GM12873 (cell line): ENCODE results near the gene DDO.

Experiments used
- TF ChIP-seq, protein P1 (sequence below): IDR thresholded peaks from 2 replicates; pipeline ENCODE4 v1.5.1; 2012; ENCODE audit warnings: low read depth, mild to moderate bottlenecking, moderate library complexity, low read length, control low read depth; ENCODE audit not compliant: insufficient read depth; ENCODE audit errors: missing control alignments

Gene DDO

DNA sequence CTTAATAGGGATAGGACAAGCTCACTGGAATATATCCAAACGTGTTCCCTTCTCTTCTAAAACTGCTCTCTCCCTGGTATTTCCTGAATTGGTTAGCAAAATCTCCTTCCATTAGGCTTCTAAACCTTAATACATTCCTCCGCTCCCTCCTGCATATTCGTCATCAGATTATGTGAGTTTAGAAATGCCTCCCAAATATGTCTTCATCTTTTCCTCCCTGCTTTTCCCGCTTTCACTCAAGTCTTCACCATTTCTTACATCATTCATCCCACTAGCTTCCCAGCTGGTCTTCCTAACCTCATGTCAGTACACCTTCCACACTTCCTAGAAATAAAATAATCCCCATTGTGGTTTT is 34.1 kb upstream of the DDO start:
- TF ChIP-seq, protein P1, sequence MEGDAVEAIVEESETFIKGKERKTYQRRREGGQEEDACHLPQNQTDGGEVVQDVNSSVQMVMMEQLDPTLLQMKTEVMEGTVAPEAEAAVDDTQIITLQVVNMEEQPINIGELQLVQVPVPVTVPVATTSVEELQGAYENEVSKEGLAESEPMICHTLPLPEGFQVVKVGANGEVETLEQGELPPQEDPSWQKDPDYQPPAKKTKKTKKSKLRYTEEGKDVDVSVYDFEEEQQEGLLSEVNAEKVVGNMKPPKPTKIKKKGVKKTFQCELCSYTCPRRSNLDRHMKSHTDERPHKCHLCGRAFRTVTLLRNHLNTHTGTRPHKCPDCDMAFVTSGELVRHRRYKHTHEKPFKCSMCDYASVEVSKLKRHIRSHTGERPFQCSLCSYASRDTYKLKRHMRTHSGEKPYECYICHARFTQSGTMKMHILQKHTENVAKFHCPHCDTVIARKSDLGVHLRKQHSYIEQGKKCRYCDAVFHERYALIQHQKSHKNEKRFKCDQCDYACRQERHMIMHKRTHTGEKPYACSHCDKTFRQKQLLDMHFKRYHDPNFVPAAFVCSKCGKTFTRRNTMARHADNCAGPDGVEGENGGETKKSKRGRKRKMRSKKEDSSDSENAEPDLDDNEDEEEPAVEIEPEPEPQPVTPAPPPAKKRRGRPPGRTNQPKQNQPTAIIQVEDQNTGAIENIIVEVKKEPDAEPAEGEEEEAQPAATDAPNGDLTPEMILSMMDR = no peak

DNA sequence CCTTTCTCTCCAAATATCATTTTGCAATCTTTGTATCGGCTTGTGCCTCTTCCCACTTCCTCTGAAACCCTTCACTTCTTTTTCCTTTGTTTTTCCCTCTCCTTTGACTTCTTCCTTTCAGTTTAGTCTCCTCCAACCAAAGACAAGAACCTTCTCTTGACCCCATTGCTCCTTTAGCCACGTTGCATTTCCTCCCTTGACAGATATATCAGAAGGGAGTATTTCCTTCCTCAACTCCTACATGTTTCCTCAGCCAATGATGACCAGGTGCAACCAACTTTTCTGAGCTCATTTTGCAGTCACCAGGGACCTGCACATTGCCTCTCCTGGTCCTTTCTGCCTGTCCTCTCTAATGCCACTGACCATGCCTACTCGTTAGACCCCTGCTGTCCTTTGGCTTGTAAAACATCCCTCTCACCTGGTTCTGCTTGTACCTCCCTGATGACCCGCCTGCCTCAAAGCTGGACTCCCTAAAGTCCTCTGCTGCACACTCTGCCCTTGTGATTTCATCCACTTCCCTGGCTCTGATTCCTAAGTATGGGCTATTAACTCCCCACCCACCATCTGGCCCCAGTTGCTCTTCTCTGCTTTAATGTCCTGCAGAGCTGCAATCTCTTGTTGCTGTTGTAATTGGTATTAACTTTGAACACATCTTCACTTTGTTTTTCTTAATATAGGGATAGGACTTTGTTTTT is 33.6 kb upstream of the DDO start:
- TF ChIP-seq, protein P1 = no peak

DNA sequence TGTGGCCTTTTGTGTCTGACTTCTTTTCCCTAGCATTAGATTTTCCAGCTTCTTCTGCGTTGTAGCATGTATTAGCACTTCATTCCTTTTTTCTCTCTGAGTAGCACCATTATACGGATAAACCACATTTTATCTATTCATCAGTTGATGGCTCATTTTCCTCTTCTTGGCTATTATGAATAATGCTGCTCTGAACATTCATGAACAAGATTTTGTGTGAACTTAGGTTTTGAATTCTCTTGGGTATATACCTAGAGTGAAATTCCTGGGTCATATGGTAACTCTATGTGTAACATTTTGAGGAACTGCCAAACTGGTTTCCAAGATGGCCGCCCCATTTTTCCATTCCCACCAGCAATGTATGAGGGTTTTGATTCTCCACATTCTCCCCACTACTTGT is 32.4 kb upstream of the DDO start:
- TF ChIP-seq, protein P1 = no peak

DNA sequence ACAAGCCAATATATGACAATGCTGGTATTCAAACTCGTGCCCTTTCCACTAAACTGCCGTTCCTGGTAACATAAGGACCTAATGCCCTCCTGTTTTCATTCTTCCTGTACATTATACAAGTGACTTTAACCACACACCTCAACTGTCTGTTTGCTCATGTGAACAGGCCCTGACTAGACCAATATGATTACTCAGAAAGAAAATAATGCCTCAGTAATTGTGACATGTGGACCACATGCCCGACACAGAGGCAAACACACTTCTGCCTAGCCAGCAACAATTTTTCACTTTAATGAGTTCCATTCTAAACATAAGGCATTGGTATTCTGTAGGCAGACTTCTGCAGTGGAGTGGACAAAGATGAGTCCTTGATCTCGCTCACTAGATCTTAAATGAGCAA is 31.0 kb upstream of the DDO start:
- TF ChIP-seq, protein P1 = no peak

DNA sequence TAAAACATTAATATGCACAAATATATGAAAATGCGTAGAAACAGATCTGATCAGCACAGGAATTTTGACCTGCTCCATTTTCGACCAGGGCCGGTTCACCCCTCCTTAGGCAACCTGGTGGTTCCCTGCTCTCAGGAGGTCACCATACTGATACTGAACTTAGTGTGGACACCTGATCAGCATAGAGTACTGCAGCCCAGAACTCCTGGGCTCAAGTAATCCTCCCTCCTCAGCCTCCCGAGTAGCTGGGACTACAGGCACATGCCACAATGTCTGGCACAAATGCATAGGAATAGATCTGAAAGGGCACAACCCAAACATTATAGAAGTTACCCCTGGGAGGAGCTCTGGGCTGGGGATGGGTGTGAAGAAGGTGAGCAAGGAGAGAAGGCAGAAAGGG is 24.7 kb upstream of the DDO start:
- TF ChIP-seq, protein P1 = no peak

DNA sequence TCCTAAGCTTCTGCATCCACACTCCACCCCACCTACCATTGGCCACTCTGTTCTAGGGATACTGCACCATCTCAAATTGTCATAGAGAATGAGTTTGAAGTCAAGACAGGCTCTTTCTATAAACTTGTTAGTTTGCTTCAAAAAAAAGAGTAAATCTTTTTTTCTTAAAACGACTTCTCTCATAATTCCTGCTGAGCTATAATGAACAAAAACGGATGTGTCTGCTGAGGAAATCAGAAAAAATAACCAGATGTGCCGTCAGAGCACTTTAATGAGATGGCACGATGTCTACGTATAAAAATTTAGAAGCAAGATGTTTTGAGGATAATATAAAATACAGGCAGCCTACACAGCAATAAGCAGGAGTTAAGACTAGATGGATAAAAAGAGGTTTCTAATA is 24.0 kb upstream of the DDO start:
- TF ChIP-seq, protein P1 = no peak

DNA sequence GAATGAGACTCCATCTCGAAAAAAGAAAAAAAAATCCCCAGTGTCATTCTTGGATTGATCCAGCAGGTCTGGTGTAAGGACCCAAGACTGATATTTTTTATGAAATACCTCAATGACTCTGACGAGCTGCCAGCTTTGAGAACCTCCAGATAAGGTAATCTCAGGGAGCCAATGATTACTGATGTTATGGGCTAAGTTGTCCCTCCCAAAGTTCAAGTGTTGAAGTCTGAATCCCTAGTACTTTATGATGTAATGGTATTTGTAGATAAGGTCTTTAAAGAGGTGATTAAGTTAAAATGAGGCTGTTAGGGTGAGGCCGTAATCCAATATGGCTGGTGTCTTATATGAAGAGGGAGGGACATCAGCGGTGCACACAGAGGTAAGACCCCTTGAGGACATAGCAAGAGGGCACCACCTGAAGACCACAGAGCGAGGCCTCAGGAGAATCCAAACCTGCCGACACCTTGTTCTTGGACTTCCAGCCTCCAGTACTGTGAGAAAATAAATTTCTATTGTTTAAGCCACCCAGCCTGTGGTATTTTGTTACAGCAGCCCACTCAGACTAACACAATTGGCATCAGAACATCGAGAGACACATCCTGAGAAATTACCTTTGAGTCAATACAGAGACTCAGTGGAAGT is 19.7 kb upstream of the DDO start:
- TF ChIP-seq, protein P1 = no peak
